COLO829 (cell line): ENCODE measurements around the gene STMN3.
"Not testable (repeated sequence)": the region's sequence is repeated elsewhere in the genome, so short reads cannot be mapped to it uniquely, and the experiment has no call there.

ENCODE experiments used
- DNase-seq: peaks from one replicate; pipeline ENCODE4 v3.0.0; 2012; ENCODE audit warnings: low spot score

Gene STMN3

DNA sequence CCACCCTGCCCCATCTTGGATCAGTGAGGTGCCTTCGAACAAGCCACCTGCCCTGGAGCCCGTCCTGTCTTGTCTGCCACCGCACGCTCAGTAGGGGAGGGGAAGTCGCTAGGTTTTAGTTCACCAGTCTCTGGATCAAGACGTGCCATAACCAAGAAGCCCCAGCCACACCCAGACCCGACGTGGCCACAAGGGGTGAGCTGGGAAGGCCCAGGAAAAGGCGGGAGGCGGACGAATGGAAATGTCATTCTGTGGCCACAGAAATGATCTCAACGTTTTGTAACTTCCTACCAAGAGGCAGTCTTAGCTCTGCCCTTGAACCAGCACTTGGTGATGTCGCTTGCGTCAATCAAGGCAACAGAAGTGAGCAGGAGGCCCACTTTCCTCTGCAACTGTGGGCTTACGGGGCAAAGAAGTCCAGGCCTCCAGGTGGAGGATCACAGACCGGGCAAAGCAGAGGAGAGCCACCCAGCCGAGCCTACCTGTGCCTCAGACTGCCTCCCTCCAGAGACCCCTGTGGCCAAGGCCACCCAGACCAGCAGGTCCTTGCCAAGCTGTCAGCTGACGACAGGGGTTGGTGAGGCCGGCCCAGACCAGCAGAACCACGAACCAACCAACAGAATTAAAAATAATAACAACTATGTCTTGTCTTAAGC, 40.8 kb downstream of the STMN3 start:
- DNase-seq: no peak

DNA sequence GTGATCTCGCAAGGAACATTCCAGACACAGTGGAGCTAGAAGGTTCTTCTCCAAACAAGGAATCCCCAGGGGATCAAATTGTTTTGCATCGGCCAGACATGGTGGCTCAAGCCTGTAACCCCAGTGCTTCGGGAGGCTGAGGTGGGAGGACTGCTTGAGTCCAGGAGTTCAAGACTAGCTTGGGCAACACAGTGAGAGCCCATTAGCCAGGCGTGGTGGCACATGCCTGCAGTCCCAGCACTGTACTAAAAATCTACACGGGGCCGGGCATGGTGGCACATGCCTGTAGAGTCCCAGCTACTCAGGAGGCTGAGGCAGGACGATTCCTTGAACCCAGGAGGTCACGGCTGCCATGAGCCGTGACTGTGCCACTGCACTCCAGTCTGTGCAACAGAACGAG, 41.6 kb downstream of the STMN3 start:
- no peak for DNase-seq

DNA sequence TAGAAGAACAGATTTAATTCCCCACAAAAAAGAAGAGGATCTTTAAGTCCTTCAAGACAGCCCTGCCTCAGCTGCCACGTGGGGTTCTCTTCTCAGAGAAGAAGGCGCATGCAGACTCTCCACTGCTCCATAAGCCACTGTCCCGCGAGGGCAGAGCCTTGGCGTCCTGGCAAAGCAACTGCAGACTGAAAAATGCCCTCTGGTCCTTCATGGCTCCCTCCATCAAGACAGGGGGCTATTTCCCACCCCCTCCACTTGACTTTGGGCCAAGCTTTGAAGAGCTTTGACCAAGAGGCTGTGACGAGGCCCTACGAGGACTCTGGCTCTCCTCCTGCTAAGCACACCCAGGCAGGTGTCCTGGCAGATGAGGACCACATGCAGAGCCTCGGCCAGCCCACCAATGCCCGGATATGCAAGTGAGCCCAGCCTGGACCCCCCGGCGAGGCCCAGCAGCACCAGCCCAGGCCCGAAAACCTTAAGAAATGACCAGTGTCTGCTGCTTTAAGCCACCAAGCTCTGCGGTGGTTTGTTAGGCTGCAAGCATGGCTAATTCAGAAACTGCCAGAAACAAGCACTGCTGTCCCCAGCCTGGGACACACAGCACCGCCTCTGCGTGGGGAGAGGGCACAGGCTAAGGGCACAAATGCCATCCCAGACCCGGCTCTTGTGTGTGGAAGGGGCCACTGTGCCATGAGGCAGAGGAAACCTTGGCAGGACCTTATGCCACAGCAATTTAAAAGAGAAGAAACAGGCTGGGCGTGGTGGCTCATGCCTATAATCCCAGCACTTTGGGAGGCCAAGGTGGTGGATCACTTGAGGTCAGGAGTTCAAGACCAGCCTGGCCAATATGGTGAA, 42.4 kb downstream of the STMN3 start:
- no peak for DNase-seq

DNA sequence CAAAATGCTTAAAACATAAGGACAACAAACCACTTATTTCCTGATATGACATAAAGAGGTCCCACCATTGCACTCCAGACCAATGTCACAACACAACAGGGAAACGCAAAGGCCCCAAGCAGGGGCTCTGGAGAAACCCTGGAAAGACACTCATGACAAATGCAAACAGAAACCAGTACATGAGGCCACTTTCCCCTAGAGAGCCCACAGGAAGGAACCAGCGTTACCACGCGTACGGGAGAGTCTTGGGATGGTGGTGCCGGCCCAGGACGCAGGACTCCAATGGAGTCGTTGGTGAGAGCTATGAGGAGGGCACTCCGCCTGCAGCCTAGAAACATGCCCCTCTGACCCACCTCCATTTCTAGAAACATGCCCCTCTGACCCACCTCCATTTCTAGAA, 46.5 kb downstream of the STMN3 start:
- no peak for DNase-seq

DNA sequence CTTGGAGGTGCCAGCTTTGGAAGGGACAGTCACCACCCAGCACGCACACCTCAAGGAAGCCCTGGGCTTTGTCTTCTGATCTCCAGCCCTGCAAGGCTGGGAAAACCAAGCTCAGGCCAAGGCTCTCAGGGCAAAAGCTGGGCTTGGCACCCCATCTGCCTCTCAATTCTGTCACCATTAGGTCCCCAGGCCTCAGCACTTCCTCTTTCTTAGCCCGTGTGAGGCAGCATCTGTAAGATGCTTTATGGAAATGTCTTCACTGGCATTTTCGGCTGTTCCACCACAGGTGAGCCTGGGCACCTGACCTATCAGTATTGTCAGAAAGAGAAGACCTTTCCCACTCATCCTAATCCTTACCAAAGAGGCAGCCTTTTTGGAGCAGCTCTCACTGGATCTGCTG, 50.9 kb downstream of the STMN3 start:
- no peak for DNase-seq

DNA sequence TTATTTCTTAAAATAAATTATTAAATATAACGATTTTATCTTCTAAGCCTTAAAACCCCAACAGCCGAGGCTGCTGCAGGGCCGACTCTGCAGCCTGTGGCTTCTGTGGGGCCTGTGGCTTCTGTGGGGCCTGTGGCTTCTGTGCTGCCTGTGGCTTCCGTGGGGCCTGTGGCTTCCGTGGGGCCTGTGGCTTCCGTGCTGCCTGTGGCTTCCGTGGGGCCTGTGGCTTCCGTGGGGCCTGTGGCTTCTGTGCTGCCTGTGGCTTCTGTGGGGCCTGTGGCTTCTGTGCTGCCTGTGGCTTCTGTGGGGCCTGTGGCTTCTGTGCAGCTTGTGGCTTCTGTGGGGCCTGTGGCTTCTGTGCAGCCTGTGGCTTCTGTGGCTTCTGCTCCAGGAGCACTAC, 51.5 kb downstream of the STMN3 start:
- DNase-seq: not testable (repeated sequence)

DNA sequence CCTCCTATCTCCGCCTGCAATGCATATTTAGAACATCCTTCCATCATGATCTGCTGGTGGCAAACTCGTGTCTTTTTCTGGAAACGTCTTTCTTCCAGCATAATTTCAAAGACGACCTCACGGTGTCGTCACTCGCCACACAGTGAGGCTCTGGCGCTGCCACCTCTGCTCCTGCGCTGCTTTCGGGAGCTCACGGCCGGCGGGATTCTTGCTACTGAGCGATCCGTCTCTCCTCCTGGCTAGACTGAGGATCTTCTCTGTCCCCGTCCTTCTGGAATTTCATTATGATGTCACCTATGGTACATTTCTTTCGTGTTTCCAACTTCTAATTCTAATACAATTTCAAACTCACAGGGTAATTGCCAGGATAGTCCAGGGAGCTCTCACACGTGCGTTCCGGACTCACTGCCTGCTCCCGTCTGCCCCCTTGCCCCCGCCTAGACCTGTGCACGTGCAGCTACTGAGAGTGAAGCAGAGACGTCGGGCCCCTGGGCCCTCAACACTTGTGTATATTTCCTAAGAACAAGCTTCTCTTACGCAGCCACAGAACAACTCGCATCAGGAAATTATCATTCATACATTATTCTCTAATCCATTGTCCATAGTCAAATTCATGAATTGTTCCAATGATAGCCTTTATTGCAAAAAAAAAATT, 53.7 kb downstream of the STMN3 start:
- DNase-seq: no peak

DNA sequence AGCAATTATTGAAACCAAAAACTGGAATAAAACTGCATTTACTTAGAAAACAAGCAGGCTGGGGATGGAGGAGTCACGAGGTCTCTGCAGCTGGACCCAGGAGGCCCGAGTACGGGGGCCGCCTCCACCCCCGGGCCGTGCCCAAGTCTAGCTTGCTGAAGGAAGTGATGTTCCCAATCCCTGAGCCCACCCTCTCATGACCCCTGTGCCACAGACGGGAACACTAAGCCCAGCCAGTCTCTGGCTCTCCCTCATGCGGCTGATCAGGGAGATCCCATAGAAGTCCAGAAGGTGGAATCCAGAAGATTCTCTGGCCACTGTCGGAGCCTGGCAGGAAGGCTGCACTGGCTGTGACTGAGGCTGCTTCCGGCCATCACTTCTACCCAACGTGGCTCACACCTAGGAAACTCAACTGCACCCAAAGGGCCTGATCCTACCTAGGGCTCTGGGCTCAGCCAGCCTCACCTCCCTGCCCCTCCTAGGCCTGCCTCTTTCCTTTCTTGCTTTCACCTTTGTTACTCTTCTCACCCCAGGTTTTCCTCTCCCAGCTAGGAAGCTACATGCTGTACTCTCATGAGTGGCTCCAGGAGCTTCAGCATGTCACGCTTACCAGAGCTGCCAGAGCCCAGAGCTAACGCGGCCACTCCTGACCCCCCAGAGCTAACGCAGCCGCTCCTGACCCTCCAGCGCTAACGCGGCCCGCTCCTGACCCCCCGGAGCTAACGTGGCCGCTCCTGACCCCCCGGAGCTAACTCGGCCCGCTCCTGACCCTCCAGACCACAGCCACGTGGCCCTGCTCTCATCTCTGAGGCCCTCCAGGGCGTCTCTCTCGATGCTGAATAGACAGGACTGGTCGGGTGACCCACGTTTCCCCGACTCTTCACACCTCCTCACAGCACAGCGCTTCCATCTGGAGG, 54.5 kb downstream of the STMN3 start:
- no peak for DNase-seq

DNA sequence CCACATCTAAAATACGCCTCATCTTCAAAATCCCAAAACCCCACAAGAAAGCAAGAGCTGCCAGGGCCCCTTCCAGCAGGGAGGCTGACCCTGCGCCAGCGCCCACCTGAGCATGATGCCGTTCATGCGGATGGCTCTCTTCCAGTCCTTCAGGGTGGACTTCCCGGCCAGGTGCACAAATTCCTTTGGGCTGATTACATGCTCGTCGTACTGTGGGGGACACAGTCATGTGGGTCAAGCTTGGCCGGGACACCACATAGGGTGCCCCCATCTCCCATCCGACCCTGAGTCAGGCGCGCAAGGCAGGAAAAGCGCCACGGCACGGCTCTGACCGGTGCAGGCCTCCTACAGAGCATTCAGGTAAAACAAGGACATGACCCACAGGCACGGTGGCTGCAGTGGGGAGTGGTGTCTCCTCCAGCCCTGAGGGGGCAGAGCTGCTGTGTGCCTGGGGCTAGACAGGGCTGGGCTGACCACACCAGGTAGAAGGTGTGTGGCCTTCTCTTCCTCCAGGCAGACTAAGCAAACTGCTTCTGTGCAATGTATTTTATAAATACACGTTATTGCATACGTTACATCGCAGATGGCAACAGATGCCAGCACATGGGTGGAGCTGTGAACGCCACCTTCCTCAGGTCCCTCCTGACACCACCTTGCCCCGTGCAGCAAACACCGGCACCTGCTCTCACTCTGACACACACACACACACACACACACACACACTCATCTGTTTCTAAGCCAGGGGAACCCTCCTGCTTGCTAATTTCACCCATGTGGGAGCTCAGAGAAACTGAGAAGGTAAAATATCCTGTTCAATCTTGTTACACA, 55.4 kb downstream of the STMN3 start:
- no peak for DNase-seq

DNA sequence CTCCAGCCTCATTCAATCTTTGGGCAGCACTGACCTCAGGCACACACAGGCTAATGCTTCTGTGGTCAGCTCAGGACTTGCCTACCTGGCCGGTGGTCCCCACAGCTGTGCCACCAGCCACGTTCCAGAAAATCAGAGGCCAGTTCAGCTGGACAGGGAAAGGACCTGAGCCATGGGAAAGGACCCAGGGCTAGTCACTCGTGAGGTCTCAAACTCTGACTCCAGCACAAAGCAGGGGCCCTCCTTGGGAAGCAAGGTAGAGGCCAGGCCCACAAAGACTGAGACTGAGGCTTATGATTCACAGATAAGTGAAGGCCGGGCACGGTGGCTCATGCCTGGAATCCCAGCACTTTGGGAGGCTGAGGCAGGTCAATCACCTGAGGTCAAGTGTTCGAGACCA, 56.8 kb downstream of the STMN3 start:
- DNase-seq: no peak

DNA sequence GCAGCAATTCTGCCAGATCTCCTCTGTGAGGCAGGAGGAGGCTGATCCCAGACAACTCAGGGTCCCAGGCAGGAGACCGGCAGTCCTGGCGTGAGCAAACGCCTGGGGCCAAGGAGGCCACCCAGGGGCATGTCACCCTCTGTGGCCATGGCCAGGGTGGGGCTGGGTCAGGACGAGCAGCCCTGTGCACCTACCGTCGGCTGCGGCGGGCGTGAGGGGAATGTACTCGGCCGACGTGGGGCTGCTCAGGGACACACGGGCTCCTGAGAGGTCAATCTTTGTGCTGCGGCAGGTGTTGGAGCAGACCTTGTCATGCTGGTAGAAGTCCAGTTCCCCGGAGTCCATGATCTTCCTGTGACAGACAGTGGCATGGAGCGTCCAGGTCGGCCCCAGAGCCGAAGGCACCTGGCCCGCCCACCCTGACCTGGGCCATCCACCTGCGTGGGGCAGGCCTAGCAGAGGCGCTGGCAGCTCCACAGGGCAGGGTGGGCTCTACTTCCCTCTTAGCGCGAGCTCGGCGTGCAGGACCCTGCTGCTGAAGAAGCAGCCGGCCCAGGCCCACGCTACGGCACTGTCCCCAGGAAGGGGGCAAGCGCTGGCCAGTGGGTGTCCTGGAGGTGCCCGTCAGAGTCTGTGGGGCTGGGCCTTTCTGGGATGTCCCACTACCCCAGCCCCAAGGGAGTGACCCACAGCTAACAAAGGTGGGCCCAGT, 57.7 kb downstream of the STMN3 start:
- no peak for DNase-seq

DNA sequence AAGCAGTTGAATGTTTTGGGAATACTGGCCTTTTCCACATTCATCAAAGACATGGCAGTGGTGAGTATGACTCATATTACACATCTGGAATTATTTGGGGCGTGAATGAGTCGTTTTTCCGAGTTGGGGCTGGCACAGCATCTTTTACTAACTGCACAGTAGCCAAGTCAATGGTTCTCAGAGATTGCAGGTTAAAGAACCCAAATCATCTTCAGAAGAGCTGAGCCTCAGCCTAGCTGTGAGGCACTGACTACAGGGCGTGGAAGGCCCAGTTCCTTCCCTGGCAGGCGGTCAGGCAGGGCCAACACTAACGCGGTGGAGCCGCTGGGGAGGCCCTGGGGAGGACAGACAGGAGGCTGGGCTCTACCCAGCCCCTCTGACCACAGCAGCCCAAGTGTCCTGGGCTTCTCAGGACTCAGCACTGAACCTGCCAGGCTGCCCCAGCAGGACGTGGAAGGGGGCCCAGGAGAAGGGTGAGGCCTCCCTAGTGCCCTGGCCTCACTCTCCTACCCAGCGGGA, 59.1 kb downstream of the STMN3 start:
- DNase-seq: peak; percentile 60

DNA sequence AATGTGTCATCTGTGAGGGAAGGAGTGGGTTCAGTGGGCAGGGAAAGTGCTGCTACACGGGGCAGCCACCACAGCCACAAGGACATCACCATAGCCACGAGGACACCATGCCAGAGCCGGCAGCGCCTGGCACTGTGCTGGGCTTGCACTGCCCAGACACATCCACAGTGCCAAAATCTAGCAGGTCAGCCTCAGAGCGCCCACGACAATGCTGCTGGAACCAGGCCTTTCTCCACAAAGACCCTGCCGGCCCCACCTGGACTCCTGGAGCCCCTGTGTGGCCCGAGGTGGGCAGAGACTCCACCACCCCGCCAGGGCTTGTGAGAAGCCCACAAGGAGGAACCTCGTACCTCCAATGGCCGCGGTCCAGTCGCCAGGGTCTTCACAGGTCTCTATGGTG, 60.6 kb downstream of the STMN3 start:
- DNase-seq: no peak

DNA sequence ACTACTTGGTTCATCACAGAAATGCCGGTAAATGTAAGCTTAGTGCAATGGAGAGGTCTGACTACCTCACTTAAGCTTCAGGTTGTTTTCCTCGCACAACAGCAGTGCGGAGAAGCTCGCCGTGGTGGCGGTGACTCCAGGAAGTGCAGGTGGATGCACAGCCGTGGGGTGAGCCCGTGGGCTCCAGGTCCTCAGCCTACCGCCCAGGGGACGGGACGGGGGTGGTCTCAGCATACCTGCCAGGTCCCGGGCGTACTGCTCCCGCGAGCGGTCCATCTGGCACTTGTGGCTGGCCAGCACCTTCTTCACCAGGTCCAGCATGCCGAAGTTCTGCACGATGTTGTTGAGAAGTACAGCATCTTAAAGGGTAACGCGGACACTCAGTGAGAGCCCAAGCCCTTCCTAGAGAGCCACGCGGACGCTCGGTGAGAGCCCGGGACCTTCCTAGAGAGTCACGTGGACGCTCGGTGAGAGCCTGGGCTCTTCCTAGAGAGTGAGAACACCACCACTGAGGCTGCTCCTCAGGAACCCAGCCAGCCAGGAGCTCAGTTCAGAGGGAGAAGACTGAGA, 61.4 kb downstream of the STMN3 start:
- DNase-seq: no peak

DNA sequence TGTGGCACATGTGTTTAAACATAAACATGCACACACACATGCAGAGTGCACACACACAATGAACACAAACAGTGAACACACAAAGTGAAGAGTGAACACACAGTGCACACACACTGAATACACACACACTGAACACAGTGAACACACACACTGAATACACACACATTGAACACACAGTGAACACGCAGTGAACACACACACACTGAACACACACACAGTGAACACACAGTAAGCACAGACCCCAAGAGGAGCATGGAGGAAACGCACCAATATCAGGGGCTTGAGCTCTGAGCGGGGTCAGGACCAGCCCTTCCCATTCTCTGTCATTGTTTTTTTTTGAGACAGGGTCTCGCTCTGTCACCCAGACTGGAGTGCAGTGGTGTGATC, 62.1 kb downstream of the STMN3 start:
- no peak for DNase-seq

DNA sequence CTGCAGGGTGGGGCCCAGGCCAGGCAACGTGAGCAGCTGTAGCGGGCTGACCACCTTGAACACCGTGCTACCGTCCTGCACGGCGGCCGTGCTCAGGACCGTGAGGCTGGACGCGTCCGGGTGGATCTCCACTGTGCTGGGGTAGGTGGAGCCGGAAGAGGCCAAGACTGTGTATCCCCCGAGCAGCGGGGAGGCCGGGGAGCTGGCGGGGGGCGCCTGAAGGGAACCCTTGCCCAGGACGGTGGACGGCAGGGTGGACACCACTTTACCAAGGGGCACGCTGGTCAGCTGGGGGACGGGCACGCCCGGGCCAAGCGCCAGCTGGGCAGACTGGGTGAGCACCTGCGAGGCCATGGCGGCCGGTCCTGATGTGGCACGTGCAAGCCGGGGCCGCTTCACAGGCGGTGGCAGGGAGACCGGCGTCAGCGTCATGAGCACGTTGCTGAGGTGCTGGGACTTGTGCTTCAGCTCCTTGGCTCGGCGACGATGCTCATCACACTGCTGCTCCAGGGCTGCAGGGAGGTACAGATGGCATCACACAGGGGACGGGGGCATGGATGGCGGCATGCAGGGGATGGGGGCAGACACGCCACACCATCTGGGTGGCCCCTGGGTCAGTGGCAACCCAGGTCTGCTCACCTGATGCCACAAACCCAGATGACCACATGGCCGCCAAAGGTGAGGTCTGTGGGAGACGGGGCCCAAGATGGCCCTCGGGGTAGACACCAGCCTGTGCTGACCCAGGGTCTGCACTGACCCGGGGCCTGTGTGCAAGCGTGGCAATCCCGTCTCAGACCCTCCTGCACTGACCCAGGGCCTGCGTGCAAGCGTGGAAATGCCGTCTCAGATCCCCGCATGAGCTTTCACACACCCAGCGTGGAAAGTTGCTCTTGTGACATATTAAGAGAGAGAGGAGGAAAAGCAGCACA, 62.7 kb downstream of the STMN3 start:
- no peak for DNase-seq
